Right ventricle myocardium inferior (tissue), 1 donor: ENCODE measurements around the gene FGF21. TPM values are rescaled to one million over a fixed set of nuclear protein-coding genes. Genes with fewer than 3 reads are reported as not detected.
A peak's percentile ranks its signal among the peaks of the same experiment; 100 is the strongest.

Experiments used
- ATAC-seq: fragments of 200-7000 bp; cut with Tn5 transposase; one replicate; pipeline ENCODE4 v1.9.1; 2020; ENCODE audit warnings: mild to moderate bottlenecking, moderate library complexity
- DNase-seq: peaks from one replicate; pipeline ENCODE4 v3.0.0; 2021; ENCODE audit errors: missing footprints
- intact Hi-C: fragments of 100-400 bp; cut with DNase I; formaldehyde crosslinking; loops from one replicate; pipeline ENCODE4 v1.11.0; 2022
- total RNA-seq: library from RNA; stranded (reverse); fragmentation: NEBNext Ultra II Directional; extraction: Animal tissue kit (Norgen Biotek cat#: 25700); gene quantifications from one replicate; pipeline ENCODE4 v1.2.1, GENCODE V29; 2021
- donor health status: DM: no; HTN: yes; CAD: no; lungs with severe emphysema.

The FGF21 gene
- total RNA-seq, 1 donor from 2014 or later, result not detected

- DNase-seq, result no peak
- intact Hi-C loops, result no loop called here
- peak; percentile 6 for ATAC-seq
Observed at GRCh38 chr19:48724796-48725753, 30.2 kb upstream of the FGF21 start.

DNA sequence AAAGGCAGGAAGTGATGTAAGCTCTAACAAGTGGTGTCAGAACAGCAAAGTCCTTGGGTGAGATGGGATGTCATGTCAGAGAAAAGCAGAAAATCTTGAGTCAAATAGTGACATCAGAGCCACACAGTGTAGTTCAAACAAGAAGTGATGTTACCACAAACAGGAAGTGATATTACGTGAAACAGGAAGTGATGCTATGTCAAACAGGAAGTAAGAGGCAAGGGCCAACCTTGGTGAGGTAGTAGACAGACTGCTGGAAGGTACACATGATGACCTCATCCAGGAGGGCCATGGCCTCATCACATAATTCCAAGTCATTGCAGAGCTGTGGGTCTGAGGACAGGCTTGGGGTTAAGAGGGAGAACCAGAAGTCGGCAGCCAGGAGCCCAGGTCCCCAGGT lies 28.8 kb upstream of the FGF21 start:
- ATAC-seq (no peak), DNase-seq (no peak)
- intact Hi-C loops, result no loop called here

DNA sequence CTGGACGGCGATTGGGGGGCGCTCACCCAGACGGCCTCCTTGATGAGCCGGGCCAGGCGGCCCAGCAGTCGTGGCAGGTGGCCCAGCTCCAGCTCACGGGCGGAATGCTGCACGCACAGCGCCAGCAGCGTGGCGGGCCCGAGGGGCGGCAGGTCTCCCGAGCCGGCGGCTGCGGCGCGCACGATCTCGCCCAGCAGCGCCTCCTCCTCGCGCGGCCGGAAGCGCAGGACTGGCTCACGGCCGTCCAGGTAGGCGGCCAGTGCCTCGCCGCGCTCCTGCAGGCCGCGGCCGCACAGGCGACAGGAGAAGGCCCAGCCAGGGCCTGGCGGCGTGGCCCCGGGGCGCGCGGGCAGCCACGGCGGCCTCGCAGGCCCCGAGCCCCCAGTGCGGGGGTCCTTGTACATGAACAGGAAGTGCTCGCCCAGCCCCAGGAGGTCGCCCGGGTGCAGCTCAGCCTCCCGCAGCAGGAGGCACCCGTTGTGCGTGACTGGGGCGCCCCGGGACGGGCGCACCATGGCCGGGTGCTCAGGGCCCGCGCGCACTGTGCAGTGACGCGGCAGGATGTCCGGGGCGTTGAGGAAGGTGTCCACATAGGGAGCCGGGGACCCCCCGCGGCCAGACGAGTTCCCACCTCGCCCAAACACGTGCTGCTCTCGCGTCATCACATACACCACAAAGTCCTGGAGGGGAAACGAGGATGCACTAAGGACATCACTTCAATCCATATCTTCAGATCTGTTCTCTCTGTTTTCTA lies 26.2 kb upstream of the FGF21 start:
- DNase-seq (no peak), ATAC-seq (no peak)
- intact Hi-C loops, result no loop called here

DNA sequence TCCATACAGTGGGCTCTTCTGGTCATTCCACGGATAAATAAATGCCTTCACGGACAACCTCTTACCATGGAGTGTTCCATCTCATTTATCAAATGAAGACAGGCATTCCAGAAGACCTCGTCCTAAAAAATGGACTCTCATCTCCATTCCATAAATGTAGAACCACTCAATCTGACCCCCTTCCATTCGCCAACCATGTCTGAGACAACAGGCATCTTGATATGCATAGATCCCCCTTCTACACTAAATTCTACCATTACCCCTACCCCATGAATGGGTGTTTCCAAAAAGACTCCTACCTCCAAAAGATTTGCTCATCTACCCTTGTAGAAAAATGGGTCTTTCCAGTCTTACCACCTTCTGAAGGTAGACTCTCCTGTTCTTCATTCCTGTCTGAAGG lies 23.9 kb upstream of the FGF21 start:
- ATAC-seq (no peak), DNase-seq (no peak)
- intact Hi-C loops, result no loop called here

DNA sequence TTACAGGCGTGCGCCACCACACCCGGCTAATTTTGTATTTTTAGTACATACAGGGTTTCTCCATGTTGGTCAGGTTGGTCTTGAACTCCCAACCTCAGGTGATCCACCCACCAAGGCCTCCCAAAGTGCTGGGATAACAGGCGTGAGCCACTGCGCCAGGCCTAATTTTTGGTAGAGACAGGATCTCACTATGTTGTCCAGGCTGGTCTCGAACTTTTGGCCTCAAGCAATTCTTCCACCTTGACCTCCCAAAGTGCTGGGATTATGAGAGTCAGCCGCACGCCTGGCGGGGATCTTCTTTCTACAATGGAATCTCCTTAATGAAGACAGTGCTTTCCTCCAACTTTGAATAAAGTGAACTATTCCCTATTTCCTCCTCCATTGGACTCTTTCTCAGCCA lies 20.7 kb upstream of the FGF21 start:
- DNase-seq (no peak), ATAC-seq (no peak)
- intact Hi-C loops, result no loop called here

GRCh38 chr19:48735031-48735615 lies 20.2 kb upstream of the FGF21 start:
- intact Hi-C loops, result no loop called here
- ATAC-seq, result no peak
- DNase-seq, result peak; percentile 13

DNA sequence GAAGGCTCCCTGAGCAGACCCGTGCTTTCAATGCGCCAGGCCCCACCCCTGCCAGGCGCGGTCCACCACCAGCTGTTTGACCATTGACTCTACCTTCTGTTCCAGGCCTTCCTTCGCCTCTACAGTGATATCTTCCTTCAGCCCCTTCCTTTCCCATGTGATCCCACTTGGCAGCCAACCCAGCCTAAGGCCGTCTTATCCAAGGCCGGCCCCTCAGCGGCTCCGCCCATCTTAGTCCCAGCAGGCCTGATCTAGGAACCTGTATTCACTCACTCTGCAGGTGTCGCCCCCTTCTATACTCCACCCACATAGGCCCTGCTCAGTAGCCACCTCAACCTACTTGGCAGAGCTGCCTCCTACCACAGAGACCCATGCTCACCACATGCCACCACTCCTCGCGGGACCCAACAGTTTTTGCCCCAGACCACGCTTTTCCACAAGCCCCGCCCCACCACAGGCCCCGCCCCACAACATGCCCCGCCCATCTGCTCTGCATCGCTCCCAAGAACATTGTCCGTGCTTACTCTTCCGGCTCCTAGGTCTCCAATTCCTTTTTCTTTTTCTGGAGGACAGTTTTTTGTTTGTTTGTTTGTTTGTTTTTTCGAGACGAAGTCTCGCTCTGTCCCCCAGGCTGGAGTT lies 17.8 kb upstream of the FGF21 start:
- no peak for ATAC-seq
- peak; percentile 58 for DNase-seq
- intact Hi-C loops, result no loop called here

DNA sequence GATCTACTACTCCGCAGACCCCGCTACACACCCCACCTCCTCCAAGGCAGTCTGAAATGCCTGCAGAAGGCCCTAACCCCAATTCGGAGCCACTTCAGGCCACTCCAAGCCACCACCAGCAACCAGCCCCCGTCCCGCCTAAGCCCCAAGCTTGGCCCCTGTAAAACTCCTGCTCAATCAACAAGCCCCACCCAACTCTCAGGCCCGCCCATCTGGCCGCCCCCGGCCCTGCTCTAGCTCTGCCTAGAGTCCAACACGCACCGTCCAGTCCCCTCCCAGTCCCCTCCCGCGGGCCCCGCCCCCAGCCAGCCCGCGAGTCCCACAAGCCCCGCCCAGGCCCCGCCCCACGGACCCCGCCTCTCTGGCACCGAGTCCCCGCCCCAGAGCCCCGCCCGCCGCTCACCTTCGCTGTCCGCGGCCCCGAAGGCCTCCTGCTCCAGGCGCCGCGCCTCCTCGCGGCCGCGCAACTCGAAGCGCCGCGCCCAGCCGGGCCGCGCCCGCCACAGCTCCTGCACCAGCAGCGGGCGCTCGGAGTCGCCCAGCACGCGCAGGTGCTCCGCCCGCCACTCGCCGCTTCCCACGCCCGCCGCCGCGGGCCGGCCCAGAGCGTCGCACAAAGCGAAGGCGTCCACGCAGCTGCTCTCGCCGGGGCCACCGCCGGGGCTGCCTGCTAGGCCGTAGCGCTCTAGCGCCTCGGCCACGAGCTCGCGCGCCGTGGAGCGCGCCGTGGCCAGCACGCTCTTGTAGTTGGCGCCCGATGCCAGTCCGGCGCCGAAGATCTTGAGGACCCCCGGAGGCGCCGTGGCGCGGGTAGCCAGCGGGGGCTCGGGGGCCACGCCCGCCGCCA lies 16.5 kb upstream of the FGF21 start:
- intact Hi-C loops, result loop anchor here (1.0 kb wide), 1 partner anchor 24 kb away; no protein-coding TSS in a partner anchor
- ATAC-seq (peak; percentile 94), DNase-seq (peak; percentile 95)

GRCh38 chr19:48739404-48740163 lies 15.7 kb upstream of the FGF21 start:
- ATAC-seq, result no peak
- no peak for DNase-seq
- intact Hi-C loops, result no loop called here

GRCh38 chr19:48740164-48740972 lies 15.0 kb upstream of the FGF21 start, which contains the start of gene RASIP1:
Gene RASIP1 (minus strand): TSS chr19:48740610. CDS start chr19:48740282, 328 bp downstream.
- intact Hi-C loops, result no loop called here
- peak; percentile 7 for ATAC-seq

DNA sequence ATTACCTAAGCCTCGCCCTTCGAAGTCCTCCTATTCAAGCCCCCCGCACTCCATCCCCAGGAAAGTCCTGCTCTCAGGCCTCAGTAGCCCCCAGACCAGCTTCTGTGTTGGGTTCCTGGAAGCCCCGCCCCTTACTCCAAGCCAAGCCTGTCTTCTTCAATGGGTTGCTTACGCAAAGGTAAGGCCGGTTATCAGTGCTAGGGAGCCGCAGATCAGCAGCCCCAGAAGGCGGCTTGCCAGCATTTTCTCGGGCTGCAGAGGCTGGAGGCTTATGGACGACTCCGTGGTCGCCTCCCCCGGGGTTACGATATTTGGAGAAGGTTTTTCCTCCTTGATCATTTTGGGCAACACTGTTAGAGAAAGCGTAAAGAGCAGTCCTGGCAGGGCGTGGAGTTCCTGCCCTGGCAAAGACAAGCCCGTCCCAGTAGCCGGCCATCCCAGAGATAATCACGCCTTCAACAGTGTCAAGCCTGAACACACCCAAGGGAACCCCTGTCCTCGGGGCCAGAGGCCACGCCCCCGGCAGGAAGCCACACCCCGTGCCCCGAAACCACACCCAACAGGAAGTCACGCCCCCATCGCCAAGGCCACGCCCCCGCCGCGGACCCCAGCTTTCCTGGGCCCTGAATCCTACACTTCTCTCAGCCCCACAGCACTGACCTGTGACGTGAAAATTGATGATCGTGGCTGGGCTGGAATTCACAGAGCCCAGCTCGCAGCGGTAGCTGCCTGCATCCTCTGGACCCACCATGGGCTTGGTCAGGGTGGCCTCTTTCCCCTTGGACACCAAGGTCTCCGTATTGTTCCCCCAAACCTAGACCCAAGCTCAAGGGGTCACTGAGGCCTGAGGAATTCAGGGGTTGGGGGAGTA lies 14.0 kb upstream of the FGF21 start:
- no peak for ATAC-seq

More at GRCh38 chr19:48740164-48740972, 15.0 kb upstream of the FGF21 start, which contains the start of gene RASIP1:
- peak; percentile 81 for DNase-seq

DNA sequence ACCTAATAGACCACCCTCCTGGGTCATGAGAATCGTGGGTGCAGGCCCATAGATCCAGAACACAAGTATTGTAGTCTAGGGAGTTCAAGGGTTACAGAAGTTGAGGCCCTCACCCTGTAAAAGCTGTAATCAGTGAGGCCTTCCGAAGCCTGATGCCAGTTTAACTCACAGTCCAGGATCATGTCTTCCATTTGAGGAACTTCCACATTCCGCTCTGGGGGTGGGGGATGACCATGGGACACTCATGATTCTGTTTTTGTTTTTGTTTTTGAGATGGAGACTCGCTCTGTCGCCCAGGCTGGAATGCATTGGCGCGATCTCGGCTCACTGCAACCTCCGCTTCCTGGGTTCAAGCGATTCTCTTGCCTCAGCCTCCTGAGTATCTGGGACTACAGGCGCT lies 13.2 kb upstream of the FGF21 start:
- ATAC-seq, result no peak
- peak; percentile 17 for DNase-seq
- intact Hi-C loops, result no loop called here

More for the DNA sequence above, 14.0 kb upstream of the FGF21 start:
- peak; percentile 76 for DNase-seq
- intact Hi-C loops, result no loop called here

- DNase-seq (no peak), ATAC-seq (peak; percentile 48)
- intact Hi-C loops, result no loop called here
Observed at GRCh38 chr19:48745208-48745995, 9.9 kb upstream of the FGF21 start.

GRCh38 chr19:48746110-48746509 lies 9.2 kb upstream of the FGF21 start:
- ATAC-seq, result no peak
- no peak for DNase-seq
- intact Hi-C loops, result no loop called here
